HCT116 (cell line): ENCODE results near the gene SLC22A5. TPM values are rescaled to one million over a fixed set of nuclear protein-coding genes. Genes with fewer than 3 reads are reported as not detected.

Experiments
- ATAC-seq: fragments of 200-7000 bp; cut with Tn5 transposase; 2 replicates; pipeline ENCODE4 v1.9.1; 2020; ENCODE audit warnings: mild to moderate bottlenecking, moderate library complexity
- BruUV-seq: library from RNA; stranded (reverse); fragments of 400-500 nt; replicated peaks from 2 replicates; lab custom pipeline; 2021; lab: Mats Ljungman, UMichigan
- CTCF ChIA-PET: fragments of 300-600 bp; sonication (Branson Sonifier 250); formaldehyde crosslinking; loops from one replicate; lab custom pipeline; 2021; ENCODE audit warnings: antibody characterized with exemption; lab: Charles Lee
- POLR2A ChIA-PET: fragments of 300-600, 350-600 bp; sonication (Branson Sonifier 250); formaldehyde crosslinking; loops from one replicate; lab custom pipeline; 2021; ENCODE audit warnings: antibody characterized with exemption; lab: Charles Lee
- RAD21 ChIA-PET, 2 experiments: fragments of 300-600 bp; sonication (Branson Sonifier 250); formaldehyde crosslinking; loops; one replicate each; lab custom pipeline; 2023; ENCODE audit warnings: low total read pairs in 2 of 2; ENCODE audit not compliant: uncharacterized antibody in 2 of 2, unreplicated experiment in 2 of 2, low non-redundant PET in 1 of 2; lab: Charles Lee
- DNase-seq: peaks from one replicate; pipeline ENCODE4 v3.0.0-alpha.2; 2010; ENCODE audit warnings: low read depth, low spot score
- H2AFZ ChIP-seq: fragments of 200-600 bp; shearing (Covaris generic), sonication (generic); 2 replicates; pipeline ENCODE4 v1.6.1; 2017; ENCODE audit warnings: low read depth, mixed run types, mixed read lengths, antibody characterized with exemption, low read length; ENCODE audit not compliant: poor library complexity, severe bottlenecking
- H3K27ac ChIP-seq: 2 replicates; pipeline ENCODE4 v1.5.1; 2012; ENCODE audit warnings: low read depth, low read length
- H3K27me3 ChIP-seq: fragments of 200-600 bp; sonication (generic); 2 replicates; pipeline ENCODE4 v1.6.1; 2016; ENCODE audit warnings: mixed run types, low read length, mixed read lengths; ENCODE audit not compliant: insufficient read depth
- H3K36me3 ChIP-seq, 2 experiments: fragments of 200-500 bp in 1 of 2; fragments of 200-600 bp in 1 of 2; sonication (Bioruptor generic) in 1 of 2; sonication (generic) in 1 of 2; 2 replicates each; pipeline versions ENCODE4 v1.5.1 to v1.6.1; 2014 to 2016; ENCODE audit warnings: low read length in 2 of 2, inconsistent platforms in 1 of 2, mixed read lengths in 1 of 2, mixed run types in 1 of 2; ENCODE audit not compliant: insufficient read depth in 2 of 2, control insufficient read depth in 1 of 2
- H3K4me1 ChIP-seq, 2 experiments: fragments of 200-600 bp in 1 of 2; sonication (generic) in 1 of 2; 2 replicates each; pipeline versions ENCODE4 v1.5.1 to v1.6.1; 2012 to 2017; ENCODE audit warnings: low read length in 2 of 2, inconsistent platforms in 1 of 2, mild to moderate bottlenecking in 1 of 2, mixed read lengths in 1 of 2, mixed run types in 1 of 2, moderate library complexity in 1 of 2; ENCODE audit not compliant: insufficient read depth in 2 of 2, control insufficient read depth in 1 of 2
- H3K4me2 ChIP-seq: fragments of 200-600 bp; sonication (generic); 2 replicates; pipeline ENCODE4 v1.6.1; 2017; ENCODE audit warnings: mixed run types, low read length, mixed read lengths
- H3K4me3 ChIP-seq, 2 experiments: fragments of 200-600 bp in 1 of 2; sonication (generic) in 1 of 2; replicated peaks in 1 of 2; 2 replicates each; pipeline ENCODE4 v1.5.1; 2011 to 2016; ENCODE audit warnings: low read length in 2 of 2, control low read depth in 1 of 2, low read depth in 1 of 2, mild to moderate bottlenecking in 1 of 2, mixed read lengths in 1 of 2, mixed run types in 1 of 2
- H3K79me2 ChIP-seq: fragments of 200-600 bp; sonication (generic); 2 replicates; pipeline ENCODE4 v1.6.1; 2017; ENCODE audit warnings: mild to moderate bottlenecking, mixed run types, low read length, moderate library complexity, mixed read lengths; ENCODE audit not compliant: insufficient read depth
- H3K9ac ChIP-seq: fragments of 200-600 bp; sonication (generic); 2 replicates; pipeline ENCODE4 v1.6.1; 2016; ENCODE audit warnings: low read length, mixed read lengths
- H3K9me2 ChIP-seq: fragments of 200-600 bp; sonication (generic), shearing (Covaris generic); 2 replicates; pipeline ENCODE4 v1.6.1; 2017; ENCODE audit warnings: mixed run types, mild to moderate bottlenecking, moderate library complexity; ENCODE audit not compliant: insufficient read depth
- H3K9me3 ChIP-seq, 2 experiments: fragments of 200-500 bp in 1 of 2; fragments of 200-600 bp in 1 of 2; sonication (Bioruptor generic) in 1 of 2; sonication (generic) in 1 of 2; 2 replicates each; pipeline ENCODE4 v1.6.1; 2014 to 2017; ENCODE audit warnings: low read length in 2 of 2, mixed read lengths in 2 of 2, inconsistent platforms in 1 of 2, low read depth in 1 of 2, mild to moderate bottlenecking in 1 of 2, mixed run types in 1 of 2, moderate library complexity in 1 of 2; ENCODE audit not compliant: control insufficient read depth in 1 of 2, insufficient read depth in 1 of 2
- H4K20me1 ChIP-seq: fragments of 200-600 bp; sonication (generic), shearing (Covaris generic); 2 replicates; pipeline ENCODE4 v1.6.1; 2017; ENCODE audit warnings: mixed run types, mild to moderate bottlenecking, moderate library complexity; ENCODE audit not compliant: insufficient read depth
- CBX3 ChIP-seq: IDR thresholded peaks from 2 replicates; pipeline ENCODE4 v1.6.1; 2012; ENCODE audit warnings: low read depth
- CEBPB ChIP-seq: IDR thresholded peaks from 2 replicates; pipeline ENCODE4 v1.6.1; 2012; ENCODE audit warnings: low read depth
- ELF1 ChIP-seq: IDR thresholded peaks from 2 replicates; pipeline ENCODE4 v1.6.1; 2012; ENCODE audit warnings: low read depth, borderline replicate concordance
- EZH2 ChIP-seq: fragments of 200-600 bp; sonication (generic); IDR thresholded peaks from 2 replicates; pipeline ENCODE4 v1.6.1; 2017; ENCODE audit warnings: antibody characterized with exemption, mixed run types
- EZH2phosphoT487 ChIP-seq: fragments of 200-600 bp; IDR thresholded peaks from 2 replicates; pipeline ENCODE4 v1.6.1; 2018; ENCODE audit warnings: antibody characterized with exemption, borderline replicate concordance
- FOSL1 ChIP-seq: IDR thresholded peaks from 2 replicates; pipeline ENCODE4 v1.6.1; 2012; ENCODE audit warnings: low read depth
- JUND ChIP-seq: IDR thresholded peaks from 2 replicates; pipeline ENCODE4 v1.6.1; 2012
- POLR2A ChIP-seq: IDR thresholded peaks from 2 replicates; pipeline ENCODE4 v1.7.0; 2011; ENCODE audit warnings: borderline replicate concordance; ENCODE audit not compliant: insufficient read depth, insufficient read length; ENCODE audit errors: extremely low read depth
- POLR2AphosphoS5 ChIP-seq: IDR thresholded peaks from 2 replicates; pipeline ENCODE4 v1.6.1; 2011; ENCODE audit warnings: mild to moderate bottlenecking, low read depth, low read length, moderate library complexity
- RAD21 ChIP-seq: IDR thresholded peaks from 2 replicates; pipeline ENCODE4 v1.6.1; 2012; ENCODE audit warnings: low read depth, mild to moderate bottlenecking
- SIN3A ChIP-seq: IDR thresholded peaks from 2 replicates; pipeline ENCODE4 v1.6.1; 2012; ENCODE audit warnings: low read depth
- SP1 ChIP-seq: IDR thresholded peaks from 2 replicates; pipeline ENCODE4 v1.6.1; 2012; ENCODE audit warnings: low read depth
- SRF ChIP-seq: IDR thresholded peaks from 2 replicates; pipeline ENCODE4 v1.6.1; 2012; ENCODE audit warnings: low read depth
- YY1 ChIP-seq: IDR thresholded peaks from 2 replicates; pipeline ENCODE4 v1.6.1; 2011; ENCODE audit warnings: low read length, low read depth, moderate library complexity, mild to moderate bottlenecking; ENCODE audit not compliant: insufficient replicate concordance; ENCODE audit errors: extremely low read depth
- ZNF274 ChIP-seq: fragments of 200-500 bp; sonication (Bioruptor generic); IDR thresholded peaks from 2 replicates; pipeline ENCODE4 v1.6.1; 2014; ENCODE audit warnings: mild to moderate bottlenecking, low read depth, low read length, inconsistent platforms
- intact Hi-C: fragments of 100-400 bp; cut with micrococcal nuclease; formaldehyde crosslinking; loops from 2 replicates; pipeline ENCODE4 v1.10.0; 2022
- total RNA-seq: library from RNA; stranded (reverse); gene quantifications from one replicate; pipeline ENCODE4 v1.2.1, GENCODE V29; 2021; ENCODE audit not compliant: unreplicated experiment
- TF ChIP-seq, protein P1 (sequence below): IDR thresholded peaks from 2 replicates; pipeline ENCODE4 v1.6.1; 2011; ENCODE audit warnings: mild to moderate bottlenecking, low read length, moderate library complexity; ENCODE audit not compliant: insufficient replicate concordance; ENCODE audit errors: extremely low read depth
- TF ChIP-seq, protein P2 (sequence below), 3 experiments: fragments of 200-600 bp in 1 of 3; sonication (generic) in 1 of 3; IDR thresholded peaks in 2 of 3; conservative IDR thresholded peaks in 1 of 3; 2 replicates each; pipeline ENCODE4 v1.5.1; 2012 to 2017; ENCODE audit warnings: low read depth in 2 of 3, low read length in 2 of 3, antibody characterized with exemption in 1 of 3, borderline replicate concordance in 1 of 3, control low read depth in 1 of 3, mild to moderate bottlenecking in 1 of 3, mixed read lengths in 1 of 3, mixed run types in 1 of 3, moderate library complexity in 1 of 3; ENCODE audit not compliant: insufficient read depth in 1 of 3
- TF ChIP-seq, protein P3 (sequence below): IDR thresholded peaks from 2 replicates; pipeline ENCODE4 v1.6.1; 2012
- TF ChIP-seq, protein P4 (sequence below): IDR thresholded peaks from 2 replicates; pipeline ENCODE4 v1.6.1; 2012
- TF ChIP-seq, protein P5 (sequence below): IDR thresholded peaks from 2 replicates; pipeline ENCODE4 v1.6.1; 2012; ENCODE audit warnings: low read depth

SLC22A5 gene
- total RNA-seq, 1 experiment from 2014 or later, result 9.9 TPM

DNA sequence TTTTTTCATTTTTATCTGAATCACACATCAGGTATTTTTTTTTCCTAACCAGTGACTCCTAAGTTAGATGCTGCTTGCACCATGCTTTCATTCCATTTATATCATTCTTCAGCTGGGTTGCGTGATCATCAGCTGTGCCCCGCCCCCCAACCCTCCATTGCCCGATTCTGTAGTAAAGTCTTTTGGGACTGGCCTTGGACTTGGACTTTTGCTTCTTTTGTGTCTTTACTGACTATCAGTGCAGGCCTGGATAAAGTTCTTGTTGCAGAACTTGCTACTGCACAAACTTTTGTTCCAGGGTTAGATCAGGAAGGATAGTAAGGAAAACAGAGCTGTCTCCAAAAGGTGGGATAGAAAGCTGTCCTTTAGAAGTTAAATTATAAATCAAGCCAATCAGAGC lies 38.5 kb downstream of the SLC22A5 start:
- RAD21 ChIA-PET, result no interaction called here
- intact Hi-C loops, result no loop called here
- TF ChIP-seq RAD21 (no peak), ELF1 (no peak), CBX3 (no peak), EZH2phosphoT487 (no peak), POLR2A (no peak), EZH2 (no peak), JUND (no peak), SRF (no peak), CEBPB (no peak), FOSL1 (no peak), ZNF274 (no peak), SP1 (no peak), YY1 (no peak), POLR2AphosphoS5 (no peak), SIN3A (no peak)
- TF ChIP-seq, protein P1, sequence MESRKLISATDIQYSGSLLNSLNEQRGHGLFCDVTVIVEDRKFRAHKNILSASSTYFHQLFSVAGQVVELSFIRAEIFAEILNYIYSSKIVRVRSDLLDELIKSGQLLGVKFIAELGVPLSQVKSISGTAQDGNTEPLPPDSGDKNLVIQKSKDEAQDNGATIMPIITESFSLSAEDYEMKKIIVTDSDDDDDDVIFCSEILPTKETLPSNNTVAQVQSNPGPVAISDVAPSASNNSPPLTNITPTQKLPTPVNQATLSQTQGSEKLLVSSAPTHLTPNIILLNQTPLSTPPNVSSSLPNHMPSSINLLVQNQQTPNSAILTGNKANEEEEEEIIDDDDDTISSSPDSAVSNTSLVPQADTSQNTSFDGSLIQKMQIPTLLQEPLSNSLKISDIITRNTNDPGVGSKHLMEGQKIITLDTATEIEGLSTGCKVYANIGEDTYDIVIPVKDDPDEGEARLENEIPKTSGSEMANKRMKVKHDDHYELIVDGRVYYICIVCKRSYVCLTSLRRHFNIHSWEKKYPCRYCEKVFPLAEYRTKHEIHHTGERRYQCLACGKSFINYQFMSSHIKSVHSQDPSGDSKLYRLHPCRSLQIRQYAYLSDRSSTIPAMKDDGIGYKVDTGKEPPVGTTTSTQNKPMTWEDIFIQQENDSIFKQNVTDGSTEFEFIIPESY, result no peak
- TF ChIP-seq, protein P2, sequence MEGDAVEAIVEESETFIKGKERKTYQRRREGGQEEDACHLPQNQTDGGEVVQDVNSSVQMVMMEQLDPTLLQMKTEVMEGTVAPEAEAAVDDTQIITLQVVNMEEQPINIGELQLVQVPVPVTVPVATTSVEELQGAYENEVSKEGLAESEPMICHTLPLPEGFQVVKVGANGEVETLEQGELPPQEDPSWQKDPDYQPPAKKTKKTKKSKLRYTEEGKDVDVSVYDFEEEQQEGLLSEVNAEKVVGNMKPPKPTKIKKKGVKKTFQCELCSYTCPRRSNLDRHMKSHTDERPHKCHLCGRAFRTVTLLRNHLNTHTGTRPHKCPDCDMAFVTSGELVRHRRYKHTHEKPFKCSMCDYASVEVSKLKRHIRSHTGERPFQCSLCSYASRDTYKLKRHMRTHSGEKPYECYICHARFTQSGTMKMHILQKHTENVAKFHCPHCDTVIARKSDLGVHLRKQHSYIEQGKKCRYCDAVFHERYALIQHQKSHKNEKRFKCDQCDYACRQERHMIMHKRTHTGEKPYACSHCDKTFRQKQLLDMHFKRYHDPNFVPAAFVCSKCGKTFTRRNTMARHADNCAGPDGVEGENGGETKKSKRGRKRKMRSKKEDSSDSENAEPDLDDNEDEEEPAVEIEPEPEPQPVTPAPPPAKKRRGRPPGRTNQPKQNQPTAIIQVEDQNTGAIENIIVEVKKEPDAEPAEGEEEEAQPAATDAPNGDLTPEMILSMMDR (IDR thresholded peaks at IDR 0.05 in 2 of 3, conservative IDR thresholded peaks at IDR 0.05 in 1 of 3; ENCODE audit: borderline replicate concordance in 1 of 3, insufficient read depth in 1 of 3, low read depth in 2 of 3, low read length in 2 of 3), result no peak
- TF ChIP-seq, protein P3, sequence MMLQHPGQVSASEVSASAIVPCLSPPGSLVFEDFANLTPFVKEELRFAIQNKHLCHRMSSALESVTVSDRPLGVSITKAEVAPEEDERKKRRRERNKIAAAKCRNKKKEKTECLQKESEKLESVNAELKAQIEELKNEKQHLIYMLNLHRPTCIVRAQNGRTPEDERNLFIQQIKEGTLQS, result no peak
- TF ChIP-seq, protein P4, sequence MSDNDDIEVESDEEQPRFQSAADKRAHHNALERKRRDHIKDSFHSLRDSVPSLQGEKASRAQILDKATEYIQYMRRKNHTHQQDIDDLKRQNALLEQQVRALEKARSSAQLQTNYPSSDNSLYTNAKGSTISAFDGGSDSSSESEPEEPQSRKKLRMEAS, result no peak
- TF ChIP-seq, protein P5, sequence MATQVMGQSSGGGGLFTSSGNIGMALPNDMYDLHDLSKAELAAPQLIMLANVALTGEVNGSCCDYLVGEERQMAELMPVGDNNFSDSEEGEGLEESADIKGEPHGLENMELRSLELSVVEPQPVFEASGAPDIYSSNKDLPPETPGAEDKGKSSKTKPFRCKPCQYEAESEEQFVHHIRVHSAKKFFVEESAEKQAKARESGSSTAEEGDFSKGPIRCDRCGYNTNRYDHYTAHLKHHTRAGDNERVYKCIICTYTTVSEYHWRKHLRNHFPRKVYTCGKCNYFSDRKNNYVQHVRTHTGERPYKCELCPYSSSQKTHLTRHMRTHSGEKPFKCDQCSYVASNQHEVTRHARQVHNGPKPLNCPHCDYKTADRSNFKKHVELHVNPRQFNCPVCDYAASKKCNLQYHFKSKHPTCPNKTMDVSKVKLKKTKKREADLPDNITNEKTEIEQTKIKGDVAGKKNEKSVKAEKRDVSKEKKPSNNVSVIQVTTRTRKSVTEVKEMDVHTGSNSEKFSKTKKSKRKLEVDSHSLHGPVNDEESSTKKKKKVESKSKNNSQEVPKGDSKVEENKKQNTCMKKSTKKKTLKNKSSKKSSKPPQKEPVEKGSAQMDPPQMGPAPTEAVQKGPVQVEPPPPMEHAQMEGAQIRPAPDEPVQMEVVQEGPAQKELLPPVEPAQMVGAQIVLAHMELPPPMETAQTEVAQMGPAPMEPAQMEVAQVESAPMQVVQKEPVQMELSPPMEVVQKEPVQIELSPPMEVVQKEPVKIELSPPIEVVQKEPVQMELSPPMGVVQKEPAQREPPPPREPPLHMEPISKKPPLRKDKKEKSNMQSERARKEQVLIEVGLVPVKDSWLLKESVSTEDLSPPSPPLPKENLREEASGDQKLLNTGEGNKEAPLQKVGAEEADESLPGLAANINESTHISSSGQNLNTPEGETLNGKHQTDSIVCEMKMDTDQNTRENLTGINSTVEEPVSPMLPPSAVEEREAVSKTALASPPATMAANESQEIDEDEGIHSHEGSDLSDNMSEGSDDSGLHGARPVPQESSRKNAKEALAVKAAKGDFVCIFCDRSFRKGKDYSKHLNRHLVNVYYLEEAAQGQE, result no peak
- Histone ChIP-seq H3K27ac (no peak overlapping the region), H3K79me2 (no peaks in the 10 kb centered on the region), H4K20me1 (no peaks in the 10 kb centered on the region), H3K4me2 (no peak overlapping the region), H3K4me3 (no peak overlapping the region), H3K4me1 (peaks cover 12 to 50% of the 10 kb centered on the region in 2 experiments), H2AFZ (no peak overlapping the region), H3K27me3 (no peaks in the 10 kb centered on the region), H3K9me2 (no peaks in the 10 kb centered on the region), H3K36me3 (no peaks in the 10 kb centered on the region), H3K9me3 (no peaks in the 10 kb centered on the region), H3K9ac (no peak overlapping the region)
- POLR2A ChIA-PET, result interaction anchor here (0.6 kb wide), 1 partner anchor 142 kb away, joined by 4 read pairs; no protein-coding TSS in a partner anchor
- no peak for DNase-seq
- no TSS peak for BruUV-seq
- no peak for ATAC-seq
- CTCF ChIA-PET, result no interaction called here
